Measurements from ENCODE around the gene PTF1A.

Gene PTF1A, protein sequence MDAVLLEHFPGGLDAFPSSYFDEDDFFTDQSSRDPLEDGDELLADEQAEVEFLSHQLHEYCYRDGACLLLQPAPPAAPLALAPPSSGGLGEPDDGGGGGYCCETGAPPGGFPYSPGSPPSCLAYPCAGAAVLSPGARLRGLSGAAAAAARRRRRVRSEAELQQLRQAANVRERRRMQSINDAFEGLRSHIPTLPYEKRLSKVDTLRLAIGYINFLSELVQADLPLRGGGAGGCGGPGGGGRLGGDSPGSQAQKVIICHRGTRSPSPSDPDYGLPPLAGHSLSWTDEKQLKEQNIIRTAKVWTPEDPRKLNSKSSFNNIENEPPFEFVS

DNA sequence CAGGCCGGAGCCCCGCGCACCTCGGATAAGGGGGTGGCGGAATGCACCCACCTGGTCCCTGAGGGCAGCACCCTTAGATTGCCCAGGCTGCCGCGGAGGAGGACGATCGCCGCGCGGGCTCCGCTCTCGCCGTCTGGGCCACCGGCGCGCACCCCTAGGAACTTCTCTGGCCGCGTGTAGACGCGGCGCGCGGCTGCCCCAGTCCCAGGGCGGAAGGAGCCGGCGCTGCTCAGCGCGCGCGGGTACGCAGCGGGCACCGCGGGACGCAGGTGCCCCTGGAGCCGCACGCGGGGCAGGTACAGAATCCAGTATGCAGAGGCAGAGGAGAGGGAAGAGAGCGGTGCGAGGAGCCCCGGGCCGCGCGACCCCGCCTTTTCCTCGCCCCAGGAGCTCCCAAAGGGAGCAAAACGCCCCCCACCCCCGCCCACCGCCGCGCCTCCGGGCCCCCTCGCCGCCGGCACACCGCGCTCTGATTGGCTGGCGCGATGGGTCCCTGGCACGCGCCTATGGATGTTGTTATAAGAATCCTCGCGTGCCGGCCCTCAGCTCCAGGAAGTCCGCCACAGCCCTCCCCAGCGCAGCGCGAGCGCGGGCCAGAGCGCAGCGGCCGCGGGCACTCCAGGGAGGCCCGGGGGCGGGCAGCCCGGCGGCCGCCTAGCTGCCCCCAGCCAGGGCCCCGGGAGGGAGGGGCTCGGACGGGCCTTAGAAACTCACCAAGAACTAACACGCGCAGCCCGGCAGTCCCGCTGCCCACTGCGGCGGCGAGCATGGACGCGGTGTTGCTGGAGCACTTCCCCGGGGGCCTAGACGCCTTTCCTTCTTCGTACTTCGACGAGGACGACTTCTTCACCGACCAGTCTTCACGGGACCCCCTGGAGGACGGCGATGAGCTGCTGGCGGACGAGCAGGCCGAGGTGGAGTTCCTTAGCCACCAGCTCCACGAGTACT is at the start of gene PTF1A:
TSS of gene PTF1A (plus strand) at position 549 of the 948 bp plus-strand sequence. CDS start at position 768, 219 bp downstream.
- Histone ChIP-seq H3K9ac (ENCODE audit: low read depth in 1 of 2, low read length in 2 of 2) (no peak within 1 kb of the TSS), H3K4me3 (ENCODE audit: low read length in 2 of 2) (no peak within 1 kb of the TSS), H3K27ac (ENCODE audit: low read depth in 2 of 2, low read length in 2 of 2) (no peak within 1 kb of the TSS), H3K9me3 (ENCODE audit: control insufficient read depth in 2 of 2, low read length in 2 of 2) (no peaks in the 10 kb centered on the region), H3K27me3 (ENCODE audit: control insufficient read depth in 2 of 2, insufficient read depth in 2 of 2, low read length in 2 of 2) (peaks cover 30 to 34% of the 10 kb centered on the region in 2 donors), H3K4me1 (ENCODE audit: control insufficient read depth in 2 of 2, insufficient read depth in 2 of 2, low read length in 2 of 2) (no peaks in the 10 kb centered on the region), H3K36me3 (ENCODE audit: control insufficient read depth in 2 of 2, insufficient read depth in 2 of 2, low read length in 2 of 2) (no peaks in the 10 kb centered on the region)

DNA sequence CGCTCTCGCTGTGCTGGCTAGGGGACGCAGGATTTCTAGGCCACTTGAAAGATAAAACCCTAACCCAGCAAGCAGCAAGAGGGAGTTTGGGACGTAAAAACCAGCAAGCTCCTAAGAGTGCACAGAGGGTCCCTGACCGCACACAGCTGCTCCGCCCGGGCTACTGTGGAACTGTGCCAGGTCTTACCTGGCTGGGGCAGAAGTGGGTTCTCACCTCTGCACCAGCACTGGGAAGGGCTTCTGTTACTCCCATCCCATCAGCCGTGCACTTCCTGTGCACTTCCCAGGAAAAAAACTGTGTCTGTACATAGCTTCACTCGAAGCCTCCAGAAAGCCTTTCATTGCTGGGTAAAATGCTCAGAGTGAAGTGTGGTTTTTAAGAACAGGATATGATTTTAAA is 45.9 kb upstream of the PTF1A start:
- no peaks in the 10 kb centered on the region for H3K9me3 ChIP-seq (ENCODE audit: control insufficient read depth in 2 of 2, low read length in 2 of 2)
- H3K9ac ChIP-seq (ENCODE audit: low read depth in 1 of 2, low read length in 2 of 2) = no peak overlapping the region
- no peaks in the 10 kb centered on the region for H3K36me3 ChIP-seq (ENCODE audit: control insufficient read depth in 2 of 2, insufficient read depth in 2 of 2, low read length in 2 of 2)
- H3K4me3 ChIP-seq (ENCODE audit: low read length in 2 of 2) = no peak overlapping the region
- H3K4me1 ChIP-seq (ENCODE audit: control insufficient read depth in 2 of 2, insufficient read depth in 2 of 2, low read length in 2 of 2) = no peaks in the 10 kb centered on the region
- no peak overlapping the region for H3K27ac ChIP-seq (ENCODE audit: low read depth in 2 of 2, low read length in 2 of 2)
- H3K27me3 ChIP-seq (ENCODE audit: control insufficient read depth in 2 of 2, insufficient read depth in 2 of 2, low read length in 2 of 2) = no peaks in the 10 kb centered on the region

DNA sequence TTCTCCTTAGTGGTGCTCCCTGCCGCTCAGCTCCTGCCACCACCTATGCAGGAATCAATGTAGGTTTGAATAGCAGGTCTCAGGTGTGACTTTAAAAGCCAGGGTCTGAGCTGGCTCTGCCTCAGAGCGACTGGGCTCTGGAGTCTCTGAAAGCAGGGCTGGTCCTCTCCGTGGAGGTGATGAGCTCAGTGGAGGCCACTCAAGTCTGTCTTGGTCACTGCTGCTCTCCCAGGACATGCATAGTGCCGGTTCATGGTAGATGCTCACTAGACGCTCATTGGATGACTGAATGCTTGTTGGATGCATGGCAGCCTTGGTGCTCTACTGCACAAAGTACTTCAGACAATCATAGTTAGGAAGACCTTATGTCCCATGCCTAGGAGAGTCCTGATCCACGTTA is 45.1 kb upstream of the PTF1A start:
- no peak overlapping the region for H3K4me3 ChIP-seq (ENCODE audit: low read length in 2 of 2)
- H3K27me3 ChIP-seq (ENCODE audit: control insufficient read depth in 2 of 2, insufficient read depth in 2 of 2, low read length in 2 of 2) = no peaks in the 10 kb centered on the region
- no peak overlapping the region for H3K27ac ChIP-seq (ENCODE audit: low read depth in 2 of 2, low read length in 2 of 2)
- H3K9me3 ChIP-seq (ENCODE audit: control insufficient read depth in 2 of 2, low read length in 2 of 2) = no peaks in the 10 kb centered on the region
- no peaks in the 10 kb centered on the region for H3K4me1 ChIP-seq (ENCODE audit: control insufficient read depth in 2 of 2, insufficient read depth in 2 of 2, low read length in 2 of 2)
- no peaks in the 10 kb centered on the region for H3K36me3 ChIP-seq (ENCODE audit: control insufficient read depth in 2 of 2, insufficient read depth in 2 of 2, low read length in 2 of 2)
- H3K9ac ChIP-seq (ENCODE audit: low read depth in 1 of 2, low read length in 2 of 2) = no peak overlapping the region

DNA sequence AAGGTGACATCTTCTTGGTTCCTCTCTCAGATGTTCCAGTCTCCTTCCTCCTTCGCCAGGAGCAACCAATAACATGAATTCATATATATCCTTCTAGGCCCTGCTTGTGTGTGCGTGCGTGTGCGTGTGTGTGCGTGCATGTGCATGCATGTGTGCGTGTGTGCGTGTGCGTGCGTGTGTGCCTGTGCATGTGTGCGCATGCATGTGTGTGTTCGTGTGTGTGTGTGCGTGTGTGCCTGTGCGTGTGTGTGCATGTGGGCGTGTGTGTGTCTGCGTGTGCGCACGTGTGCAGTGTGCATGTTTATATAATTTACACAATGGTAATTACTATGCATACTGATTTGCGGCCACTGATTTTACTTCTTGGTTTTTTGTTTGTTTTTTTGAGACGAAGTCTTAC is 43.9 kb upstream of the PTF1A start:
- no peak overlapping the region for H3K9ac ChIP-seq (ENCODE audit: low read depth in 1 of 2, low read length in 2 of 2)
- H3K27ac ChIP-seq (ENCODE audit: low read depth in 2 of 2, low read length in 2 of 2) = no peak overlapping the region
- H3K4me1 ChIP-seq (ENCODE audit: control insufficient read depth in 2 of 2, insufficient read depth in 2 of 2, low read length in 2 of 2) = no peaks in the 10 kb centered on the region
- H3K27me3 ChIP-seq (ENCODE audit: control insufficient read depth in 2 of 2, insufficient read depth in 2 of 2, low read length in 2 of 2) = no peaks in the 10 kb centered on the region
- H3K4me3 ChIP-seq (ENCODE audit: low read length in 2 of 2) = no peak overlapping the region
- H3K9me3 ChIP-seq (ENCODE audit: control insufficient read depth in 2 of 2, low read length in 2 of 2) = no peaks in the 10 kb centered on the region
- no peaks in the 10 kb centered on the region for H3K36me3 ChIP-seq (ENCODE audit: control insufficient read depth in 2 of 2, insufficient read depth in 2 of 2, low read length in 2 of 2)

DNA sequence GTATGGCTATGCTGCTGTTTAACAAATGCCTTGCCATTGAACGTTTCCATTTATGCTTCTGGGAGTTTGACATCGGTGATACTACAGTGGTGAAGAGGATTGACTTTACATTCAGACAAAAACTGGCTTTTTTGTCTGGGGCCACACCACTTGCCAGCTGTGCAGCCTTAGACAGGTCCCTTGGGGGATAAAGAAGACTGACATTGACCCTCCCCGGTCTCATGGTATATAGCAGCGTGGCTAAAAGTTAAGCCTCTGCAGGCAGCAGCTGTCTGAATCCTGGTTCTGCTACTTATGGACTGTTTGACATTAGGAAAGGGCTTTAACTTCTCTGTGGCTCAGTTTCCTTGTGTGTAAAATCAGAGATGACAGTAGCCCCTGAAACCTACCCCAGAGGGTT is 42.0 kb upstream of the PTF1A start:
- no peak overlapping the region for H3K4me3 ChIP-seq (ENCODE audit: low read length in 2 of 2)
- H3K9ac ChIP-seq (ENCODE audit: low read depth in 1 of 2, low read length in 2 of 2) = no peak overlapping the region
- no peaks in the 10 kb centered on the region for H3K27me3 ChIP-seq (ENCODE audit: control insufficient read depth in 2 of 2, insufficient read depth in 2 of 2, low read length in 2 of 2)
- H3K27ac ChIP-seq (ENCODE audit: low read depth in 2 of 2, low read length in 2 of 2) = no peak overlapping the region
- H3K9me3 ChIP-seq (ENCODE audit: control insufficient read depth in 2 of 2, low read length in 2 of 2) = no peaks in the 10 kb centered on the region
- H3K36me3 ChIP-seq (ENCODE audit: control insufficient read depth in 2 of 2, insufficient read depth in 2 of 2, low read length in 2 of 2) = no peaks in the 10 kb centered on the region
- no peaks in the 10 kb centered on the region for H3K4me1 ChIP-seq (ENCODE audit: control insufficient read depth in 2 of 2, insufficient read depth in 2 of 2, low read length in 2 of 2)

DNA sequence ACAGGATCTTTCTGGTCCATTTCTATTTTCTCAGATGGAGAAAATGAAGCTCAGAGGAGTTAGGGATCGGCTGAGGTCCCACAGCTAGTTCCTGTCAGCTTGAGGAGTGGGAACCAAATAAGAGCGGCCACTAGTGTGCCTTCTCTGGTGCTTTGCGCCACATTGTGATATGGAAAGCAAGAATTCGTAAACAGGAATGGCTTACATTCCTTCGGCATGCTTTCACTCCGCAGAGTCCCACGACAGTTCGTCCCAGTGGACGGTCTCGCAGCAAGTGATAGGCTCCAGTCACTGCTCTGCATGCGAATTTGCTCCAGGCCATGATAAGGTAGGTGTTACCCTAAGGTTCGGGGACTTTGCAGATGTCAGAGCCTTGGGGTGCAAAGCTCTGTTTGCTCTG is 41.5 kb upstream of the PTF1A start:
- no peaks in the 10 kb centered on the region for H3K4me1 ChIP-seq (ENCODE audit: control insufficient read depth in 2 of 2, insufficient read depth in 2 of 2, low read length in 2 of 2)
- no peaks in the 10 kb centered on the region for H3K9me3 ChIP-seq (ENCODE audit: control insufficient read depth in 2 of 2, low read length in 2 of 2)
- no peaks in the 10 kb centered on the region for H3K36me3 ChIP-seq (ENCODE audit: control insufficient read depth in 2 of 2, insufficient read depth in 2 of 2, low read length in 2 of 2)
- no peak overlapping the region for H3K27ac ChIP-seq (ENCODE audit: low read depth in 2 of 2, low read length in 2 of 2)
- no peak overlapping the region for H3K4me3 ChIP-seq (ENCODE audit: low read length in 2 of 2)
- no peak overlapping the region for H3K9ac ChIP-seq (ENCODE audit: low read depth in 1 of 2, low read length in 2 of 2)
- H3K27me3 ChIP-seq (ENCODE audit: control insufficient read depth in 2 of 2, insufficient read depth in 2 of 2, low read length in 2 of 2) = no peaks in the 10 kb centered on the region

DNA sequence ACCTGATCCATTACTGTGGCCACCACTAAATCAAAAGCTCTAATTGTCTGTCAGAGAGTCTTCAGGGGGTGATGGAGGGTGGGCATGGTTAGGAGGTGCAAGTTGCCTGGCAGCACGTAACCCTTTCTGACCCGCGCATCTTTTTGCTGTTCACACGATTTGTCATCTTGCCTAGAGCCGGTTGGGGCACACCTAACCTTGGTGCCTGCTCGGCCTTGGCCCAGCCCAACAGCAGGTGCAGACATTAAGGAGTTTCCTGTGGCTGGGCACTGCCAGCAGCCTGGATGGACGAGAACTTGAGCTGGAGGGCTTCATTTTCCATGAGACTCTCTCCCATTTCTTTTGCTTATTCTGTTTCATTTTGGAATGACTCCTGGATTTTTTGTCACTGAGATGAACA is 41.0 kb upstream of the PTF1A start:
- no peaks in the 10 kb centered on the region for H3K4me1 ChIP-seq (ENCODE audit: control insufficient read depth in 2 of 2, insufficient read depth in 2 of 2, low read length in 2 of 2)
- no peaks in the 10 kb centered on the region for H3K9me3 ChIP-seq (ENCODE audit: control insufficient read depth in 2 of 2, low read length in 2 of 2)
- no peaks in the 10 kb centered on the region for H3K27me3 ChIP-seq (ENCODE audit: control insufficient read depth in 2 of 2, insufficient read depth in 2 of 2, low read length in 2 of 2)
- no peak overlapping the region for H3K27ac ChIP-seq (ENCODE audit: low read depth in 2 of 2, low read length in 2 of 2)
- no peaks in the 10 kb centered on the region for H3K36me3 ChIP-seq (ENCODE audit: control insufficient read depth in 2 of 2, insufficient read depth in 2 of 2, low read length in 2 of 2)
- H3K9ac ChIP-seq (ENCODE audit: low read depth in 1 of 2, low read length in 2 of 2) = no peak overlapping the region
- H3K4me3 ChIP-seq (ENCODE audit: low read length in 2 of 2) = no peak overlapping the region

DNA sequence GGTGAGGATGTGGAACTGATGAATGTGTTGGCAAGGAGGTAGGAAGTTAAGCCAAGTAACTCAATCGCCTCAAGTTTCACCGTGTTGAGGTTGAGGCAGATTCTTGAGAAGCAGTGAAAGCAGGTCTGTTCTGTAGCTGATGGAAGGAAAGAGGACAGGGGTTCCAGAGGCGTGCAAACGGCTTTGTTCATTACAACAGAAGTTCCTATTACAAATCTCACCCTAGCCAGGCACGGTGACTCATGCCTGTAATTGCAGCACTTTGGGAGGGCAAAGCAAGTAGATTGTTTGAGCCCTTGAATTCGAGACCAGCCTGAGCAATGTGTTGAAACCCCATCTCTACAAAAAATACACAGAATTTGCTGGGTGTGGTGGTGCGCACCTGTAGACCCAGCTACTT is 36.9 kb upstream of the PTF1A start:
- Histone ChIP-seq H3K4me3 (ENCODE audit: low read length in 2 of 2) (no peak overlapping the region), H3K27me3 (ENCODE audit: control insufficient read depth in 2 of 2, insufficient read depth in 2 of 2, low read length in 2 of 2) (no peaks in the 10 kb centered on the region), H3K27ac (ENCODE audit: low read depth in 2 of 2, low read length in 2 of 2) (no peak overlapping the region)

DNA sequence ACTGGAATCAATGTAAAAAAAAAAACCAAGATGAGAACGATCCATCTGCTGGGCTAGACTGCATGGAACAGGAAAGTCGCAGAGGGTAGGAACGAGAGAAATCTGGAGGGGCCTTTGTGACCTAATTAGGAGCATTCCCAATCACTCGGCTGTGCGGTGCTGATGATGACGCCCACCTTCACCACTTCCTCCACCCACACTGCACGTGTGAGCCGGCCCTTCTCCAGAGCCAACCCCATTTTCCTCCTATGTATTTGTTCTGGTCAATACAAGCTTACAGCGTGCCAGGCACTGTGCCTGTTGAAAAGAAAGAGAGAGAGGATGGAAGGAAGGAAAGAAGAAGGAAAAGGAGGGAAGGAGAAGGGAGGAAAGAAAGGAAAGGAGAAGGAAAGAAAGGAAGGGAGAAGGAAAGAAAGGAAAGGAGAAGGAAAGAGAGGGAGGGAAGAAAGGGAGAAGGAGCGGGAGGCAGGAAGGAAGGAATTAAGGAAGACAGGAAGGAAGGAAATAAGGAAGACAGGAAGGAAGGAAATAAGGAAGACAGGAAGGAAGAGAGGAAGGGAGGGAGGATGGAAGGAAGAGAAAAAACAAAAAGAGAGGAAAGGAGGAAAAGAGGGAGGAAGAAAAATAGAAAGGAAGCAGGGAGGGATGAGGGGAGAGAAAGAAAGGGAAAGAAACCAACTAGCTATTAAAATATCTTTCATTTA is 35.5 kb upstream of the PTF1A start:
- Histone ChIP-seq H3K9ac (ENCODE audit: low read depth in 1 of 2, low read length in 2 of 2) (no peak overlapping the region), H3K4me3 (ENCODE audit: low read length in 2 of 2) (no peak overlapping the region), H3K9me3 (ENCODE audit: control insufficient read depth in 2 of 2, low read length in 2 of 2) (no peaks in the 10 kb centered on the region), H3K27me3 (ENCODE audit: control insufficient read depth in 2 of 2, insufficient read depth in 2 of 2, low read length in 2 of 2) (no peaks in the 10 kb centered on the region), H3K4me1 (ENCODE audit: control insufficient read depth in 2 of 2, insufficient read depth in 2 of 2, low read length in 2 of 2) (no peaks in the 10 kb centered on the region), H3K27ac (ENCODE audit: low read depth in 2 of 2, low read length in 2 of 2) (no peak overlapping the region), H3K36me3 (ENCODE audit: control insufficient read depth in 2 of 2, insufficient read depth in 2 of 2, low read length in 2 of 2) (no peaks in the 10 kb centered on the region)

More for the DNA sequence above, 36.9 kb upstream of the PTF1A start:
- no peaks in the 10 kb centered on the region for H3K4me1 ChIP-seq (ENCODE audit: control insufficient read depth in 2 of 2, insufficient read depth in 2 of 2, low read length in 2 of 2)
- no peaks in the 10 kb centered on the region for H3K36me3 ChIP-seq (ENCODE audit: control insufficient read depth in 2 of 2, insufficient read depth in 2 of 2, low read length in 2 of 2)
- H3K9ac ChIP-seq (ENCODE audit: low read depth in 1 of 2, low read length in 2 of 2) = no peak overlapping the region
- H3K9me3 ChIP-seq (ENCODE audit: control insufficient read depth in 2 of 2, low read length in 2 of 2) = no peaks in the 10 kb centered on the region

DNA sequence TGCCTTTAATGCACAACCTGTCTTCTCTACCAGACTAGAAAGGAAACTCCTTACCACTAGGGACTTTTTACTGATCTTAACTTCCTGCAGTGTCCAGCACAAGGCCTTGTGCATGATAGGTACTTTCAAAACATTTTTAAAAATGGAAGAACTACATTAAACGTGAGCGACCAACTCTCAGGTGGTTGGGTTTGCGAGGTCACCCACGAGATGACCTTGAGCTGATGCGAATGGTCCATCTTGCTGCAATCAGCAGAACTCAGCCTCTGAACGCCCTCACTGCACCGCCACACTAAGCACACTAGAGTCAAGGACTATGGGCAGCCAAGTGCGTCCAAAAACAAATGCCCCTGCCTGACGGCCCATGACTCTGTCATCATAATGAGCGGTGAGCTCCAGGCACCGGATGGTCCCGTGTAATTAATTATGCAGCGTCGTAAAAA is 34.9 kb upstream of the PTF1A start:
- no peaks in the 10 kb centered on the region for H3K9me3 ChIP-seq (ENCODE audit: control insufficient read depth in 2 of 2, low read length in 2 of 2)
- no peak overlapping the region for H3K4me3 ChIP-seq (ENCODE audit: low read length in 2 of 2)
- H3K9ac ChIP-seq (ENCODE audit: low read depth in 1 of 2, low read length in 2 of 2) = no peak overlapping the region
- no peak overlapping the region for H3K27ac ChIP-seq (ENCODE audit: low read depth in 2 of 2, low read length in 2 of 2)
- H3K36me3 ChIP-seq (ENCODE audit: control insufficient read depth in 2 of 2, insufficient read depth in 2 of 2, low read length in 2 of 2) = no peaks in the 10 kb centered on the region
- H3K4me1 ChIP-seq (ENCODE audit: control insufficient read depth in 2 of 2, insufficient read depth in 2 of 2, low read length in 2 of 2) = no peaks in the 10 kb centered on the region
- H3K27me3 ChIP-seq (ENCODE audit: control insufficient read depth in 2 of 2, insufficient read depth in 2 of 2, low read length in 2 of 2) = no peaks in the 10 kb centered on the region

Measured in mucosa of rectum (tissue), 2 donors.